Measurements from ENCODE around the gene ADCY4. TPM values are rescaled to one million over a fixed set of nuclear protein-coding genes. Genes with fewer than 3 reads are reported as not detected.
"Not testable (repeated sequence)": the region's sequence is repeated elsewhere in the genome, so short reads cannot be mapped to it uniquely, and the experiment has no call there.

Gene ADCY4
- total RNA-seq, 4 donors from 2014 or later, result 6.7 to 22.8 (median 16.5) TPM

DNA sequence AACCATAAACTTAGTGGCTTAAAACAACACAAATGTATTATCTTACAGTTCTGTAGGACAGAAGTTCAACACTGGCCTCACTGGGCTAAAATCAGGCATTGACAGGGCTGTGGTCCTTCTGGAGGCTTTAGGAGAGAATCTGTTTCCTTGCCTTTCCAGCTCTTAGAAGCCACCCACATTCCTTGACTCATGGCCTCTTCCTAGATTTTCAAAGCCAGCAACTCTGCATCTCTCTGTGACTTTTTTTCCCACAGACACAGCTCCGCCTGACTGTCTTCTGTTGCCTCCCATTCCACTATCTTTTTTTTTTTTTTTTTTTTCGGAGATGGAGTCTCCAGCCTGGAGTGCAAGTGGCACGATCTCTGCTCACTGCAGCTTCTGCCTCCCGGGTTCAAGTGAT, 21.3 kb upstream of the ADCY4 start:
- no peak for TF ChIP-seq POLR2A (IDR thresholded peaks at IDR 0.05)
- TF ChIP-seq, protein P1, sequence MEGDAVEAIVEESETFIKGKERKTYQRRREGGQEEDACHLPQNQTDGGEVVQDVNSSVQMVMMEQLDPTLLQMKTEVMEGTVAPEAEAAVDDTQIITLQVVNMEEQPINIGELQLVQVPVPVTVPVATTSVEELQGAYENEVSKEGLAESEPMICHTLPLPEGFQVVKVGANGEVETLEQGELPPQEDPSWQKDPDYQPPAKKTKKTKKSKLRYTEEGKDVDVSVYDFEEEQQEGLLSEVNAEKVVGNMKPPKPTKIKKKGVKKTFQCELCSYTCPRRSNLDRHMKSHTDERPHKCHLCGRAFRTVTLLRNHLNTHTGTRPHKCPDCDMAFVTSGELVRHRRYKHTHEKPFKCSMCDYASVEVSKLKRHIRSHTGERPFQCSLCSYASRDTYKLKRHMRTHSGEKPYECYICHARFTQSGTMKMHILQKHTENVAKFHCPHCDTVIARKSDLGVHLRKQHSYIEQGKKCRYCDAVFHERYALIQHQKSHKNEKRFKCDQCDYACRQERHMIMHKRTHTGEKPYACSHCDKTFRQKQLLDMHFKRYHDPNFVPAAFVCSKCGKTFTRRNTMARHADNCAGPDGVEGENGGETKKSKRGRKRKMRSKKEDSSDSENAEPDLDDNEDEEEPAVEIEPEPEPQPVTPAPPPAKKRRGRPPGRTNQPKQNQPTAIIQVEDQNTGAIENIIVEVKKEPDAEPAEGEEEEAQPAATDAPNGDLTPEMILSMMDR (IDR thresholded peaks at IDR 0.05), result no peak
- no peak overlapping the region for H3K4me3 ChIP-seq (ENCODE audit: low read depth, poor library complexity, severe bottlenecking)
- intact Hi-C loops (cut with DNase I; ENCODE audit: low total_unique reads), result no loop called here
- DNase-seq (ENCODE audit: low spot score in 2 of 2), result no peak
- WGBS, 2 donors, result 90 to 100% methylated on average over 4 of the region's 4 CpGs

DNA sequence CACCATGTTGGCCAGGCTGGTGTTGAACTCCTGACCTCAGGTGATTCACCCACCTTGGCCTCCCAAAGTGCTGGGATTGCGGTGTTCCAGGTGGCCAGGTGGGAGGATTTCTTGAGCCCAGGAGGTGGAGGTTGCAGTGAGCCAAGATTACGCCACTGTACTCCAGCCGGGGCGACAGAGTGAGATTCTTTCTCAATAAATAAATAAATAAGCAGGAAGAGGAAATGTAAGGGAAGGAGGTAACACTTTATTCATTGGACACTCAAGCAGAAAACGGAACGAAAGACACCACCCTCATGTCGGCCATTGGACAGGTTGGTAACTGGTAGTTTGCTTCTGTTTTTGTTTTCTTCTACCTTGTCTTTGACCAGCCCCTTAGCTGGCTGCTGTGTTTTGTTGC, 20.1 kb upstream of the ADCY4 start:
- intact Hi-C loops (cut with DNase I; ENCODE audit: low total_unique reads), result no loop called here
- 89 to 90% methylated on average over 7 of the region's 7 CpGs for WGBS, 2 donors
- no peak for DNase-seq (ENCODE audit: low spot score in 2 of 2)
- H3K4me3 ChIP-seq (ENCODE audit: low read depth, poor library complexity, severe bottlenecking), result no peak overlapping the region
- TF ChIP-seq, protein P1 (IDR thresholded peaks at IDR 0.05), result no peak
- TF ChIP-seq POLR2A (IDR thresholded peaks at IDR 0.05), result no peak

DNA sequence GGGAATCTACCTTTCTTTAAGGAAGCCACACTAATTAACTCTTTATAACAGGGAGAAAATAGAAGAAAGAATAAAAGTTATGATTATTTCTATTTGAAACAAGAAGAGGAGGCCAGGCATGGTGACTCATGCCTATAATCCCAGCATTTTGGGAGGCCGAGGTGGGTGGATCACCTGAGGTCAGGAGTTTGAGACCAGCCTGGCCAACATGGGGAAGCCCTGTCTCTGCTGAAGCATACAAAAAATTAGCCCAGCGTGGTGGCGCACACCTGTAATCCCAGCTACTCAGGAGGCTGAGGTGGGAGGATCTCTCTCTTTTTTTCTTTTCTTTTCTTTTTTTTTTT, 19.6 kb upstream of the ADCY4 start:
- H3K4me3 ChIP-seq (ENCODE audit: low read depth, poor library complexity, severe bottlenecking); DNase-seq (ENCODE audit: low spot score in 2 of 2); intact Hi-C loops (cut with DNase I; ENCODE audit: low total_unique reads): not testable (repeated sequence)
- 77 to 81% methylated on average over 3 of the region's 3 CpGs for WGBS, 2 donors

DNA sequence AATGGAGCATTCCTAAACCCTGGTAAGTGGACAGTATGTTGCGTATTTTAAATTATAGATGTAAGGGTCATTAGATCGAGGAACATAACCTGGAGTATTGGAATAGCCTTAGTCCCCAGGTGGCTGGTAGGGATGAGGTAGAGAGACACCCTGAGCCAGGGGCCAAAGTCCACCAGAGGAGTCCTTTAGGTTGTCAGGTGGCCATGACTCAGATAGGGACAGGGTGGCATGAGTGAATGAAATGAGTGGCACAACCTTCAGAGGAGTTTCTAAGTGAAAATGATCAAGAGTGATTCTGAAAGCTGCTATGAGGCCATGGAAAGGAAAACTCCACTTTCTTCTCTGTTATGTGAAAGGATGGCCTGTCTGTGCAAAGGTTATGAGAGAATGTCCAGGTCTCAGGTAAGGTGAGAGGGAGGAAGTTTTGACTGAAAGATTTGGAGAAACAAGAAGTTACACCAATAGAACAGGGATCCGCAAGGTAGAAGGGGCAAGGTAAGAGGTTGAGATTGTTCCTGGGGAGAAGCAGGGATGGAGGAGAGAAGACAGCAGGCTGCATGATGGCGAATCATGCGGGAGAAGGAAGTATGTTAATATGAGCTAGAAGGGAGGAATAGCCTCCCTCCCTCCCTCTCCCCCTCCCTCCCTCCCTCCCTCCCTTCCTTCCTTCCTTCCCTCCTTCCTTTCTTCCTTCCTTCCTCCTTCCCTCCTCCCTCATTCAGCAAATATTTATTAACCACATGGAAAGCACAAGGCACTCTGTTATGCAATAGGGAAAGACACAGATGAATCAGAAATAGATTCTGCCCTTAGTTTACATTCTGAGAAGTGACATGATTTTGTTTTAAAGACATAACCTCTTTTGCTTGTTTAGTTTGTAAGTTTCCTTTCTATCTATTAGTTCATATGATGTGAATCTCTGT, 18.9 kb upstream of the ADCY4 start:
- no peak overlapping the region for H3K4me3 ChIP-seq (ENCODE audit: low read depth, poor library complexity, severe bottlenecking)
- no peak for TF ChIP-seq POLR2A (IDR thresholded peaks at IDR 0.05)
- TF ChIP-seq, protein P1 (IDR thresholded peaks at IDR 0.05), result no peak
- DNase-seq (ENCODE audit: low spot score in 2 of 2), result no peak
- intact Hi-C loops (cut with DNase I; ENCODE audit: low total_unique reads), result no loop called here
- WGBS, 2 donors, result 77 to 78% methylated on average over 5 of the region's 5 CpGs

DNA sequence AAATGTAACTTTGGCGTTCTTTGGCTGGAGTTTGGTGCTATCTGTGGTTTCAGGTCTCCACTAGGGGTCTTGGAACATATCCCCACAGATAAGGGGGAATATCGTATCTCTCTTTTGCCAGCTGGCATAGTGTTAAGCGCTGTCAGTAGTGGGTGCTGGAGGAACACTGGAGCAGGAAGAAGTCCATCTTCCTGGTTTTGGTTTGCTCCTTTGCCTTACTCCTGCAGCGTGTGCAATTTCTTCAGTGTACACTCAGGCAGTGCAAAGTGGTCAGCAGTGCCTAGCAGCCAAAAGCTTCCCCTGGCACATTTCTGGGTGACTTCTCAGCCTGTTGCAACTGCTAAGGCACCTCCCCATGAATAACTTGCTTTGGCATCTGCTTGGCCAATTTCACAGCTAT, 16.6 kb upstream of the ADCY4 start:
- TF ChIP-seq POLR2A (IDR thresholded peaks at IDR 0.05), result no peak
- TF ChIP-seq, protein P1 (IDR thresholded peaks at IDR 0.05), result no peak
- DNase-seq (ENCODE audit: low spot score in 2 of 2), result no peak
- H3K4me3 ChIP-seq (ENCODE audit: low read depth, poor library complexity, severe bottlenecking), result no peak overlapping the region
- intact Hi-C loops (cut with DNase I; ENCODE audit: low total_unique reads), result no loop called here
- WGBS, 2 donors, result 32 to 39% methylated on average over 4 of the region's 4 CpGs

DNA sequence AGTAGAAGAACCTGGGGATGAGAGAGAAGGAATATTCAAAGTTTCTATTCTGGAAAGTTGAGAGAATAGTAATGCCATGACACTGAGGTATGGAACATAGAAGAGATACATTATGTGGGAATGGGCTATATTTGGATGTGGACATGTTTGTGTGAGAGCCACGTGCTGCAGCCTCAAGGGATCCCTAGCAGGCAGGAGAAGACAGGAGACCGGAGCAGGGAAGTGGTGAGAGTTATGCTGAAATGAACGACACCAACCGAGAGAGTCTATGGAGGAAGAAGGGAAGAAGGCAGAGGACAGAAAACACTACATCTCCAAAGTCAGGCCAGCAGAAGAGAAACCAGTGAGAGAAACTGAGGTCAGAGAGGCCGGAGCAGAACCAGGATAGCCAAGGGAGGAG, 14.9 kb upstream of the ADCY4 start:
- TF ChIP-seq POLR2A (IDR thresholded peaks at IDR 0.05), result no peak
- TF ChIP-seq, protein P1 (IDR thresholded peaks at IDR 0.05), result no peak
- H3K4me3 ChIP-seq (ENCODE audit: low read depth, poor library complexity, severe bottlenecking), result no peak overlapping the region
- intact Hi-C loops (cut with DNase I; ENCODE audit: low total_unique reads), result no loop called here
- no peak for DNase-seq (ENCODE audit: low spot score in 2 of 2)
- WGBS, 2 donors, result 71 to 82% methylated on average over 5 of the region's 5 CpGs
